ENCODE results near the gene SYT1. TPM values are rescaled to one million over a fixed set of nuclear protein-coding genes. Genes with fewer than 3 reads are reported as not detected.
A peak's percentile ranks its signal among the peaks of the same experiment; 100 is the strongest.

The SYT1 gene
- total RNA-seq, 1 experiment from 2014 or later, result 44.9 TPM

- DNase-seq (ENCODE audit: low read depth, low spot score), result no peak
These were observed 510.0 kb downstream of the SYT1 start for GRCh38 chr12:79374545-79374944.

More at GRCh38 chr12:79374545-79374944, 510.0 kb downstream of the SYT1 start:
- no peak overlapping the region for H3K4me2 ChIP-seq (ENCODE audit: low read length)
- H3K79me2 ChIP-seq (ENCODE audit: insufficient read depth, low read length), result no peaks in the 10 kb centered on the region
- intact Hi-C loops (cut with micrococcal nuclease), result loop anchor here (5.0 to 10.0 kb wide), 2 partner anchors 360 to 1372 kb away; no protein-coding TSS in a partner anchor
- ChIA-PET CTCF (interaction anchor here (0.9 to 1.4 kb wide), 2 partner anchors 11 to 34 kb away, joined by 3 to 5 read pairs; no protein-coding TSS in a partner anchor), RAD21 (ENCODE audit: low non-redundant PET in 1 of 2, low total read pairs in 2 of 2, uncharacterized antibody in 2 of 2, unreplicated experiment in 2 of 2) (no interaction called here), POLR2A (interaction anchor here (0.6 kb wide), 1 partner anchor 66 kb away, joined by 5 read pairs; no protein-coding TSS in a partner anchor)
- no peak overlapping the region for H3K27ac ChIP-seq (ENCODE audit: low read depth, low read length)
- no peaks in the 10 kb centered on the region for H3K36me3 ChIP-seq (ENCODE audit: control insufficient read depth in 1 of 2, insufficient read depth in 2 of 2, low read length in 2 of 2)
- no peaks in the 10 kb centered on the region for H3K9me3 ChIP-seq (ENCODE audit: control insufficient read depth in 1 of 2, insufficient read depth in 1 of 2, low read depth in 1 of 2, low read length in 2 of 2)
- H4K20me1 ChIP-seq (ENCODE audit: insufficient read depth), result no peaks in the 10 kb centered on the region
- ATAC-seq, result peak; percentile 59; the same call in 1 of the 2 replicates
- H2AFZ ChIP-seq (ENCODE audit: low read depth, low read length, poor library complexity, severe bottlenecking), result no peak overlapping the region
- H3K4me1 ChIP-seq (ENCODE audit: control insufficient read depth in 1 of 2, insufficient read depth in 2 of 2, low read length in 2 of 2), result no peaks in the 10 kb centered on the region
- H3K4me3 ChIP-seq (replicated peaks in 1 of 2; ENCODE audit: low read depth in 1 of 2, low read length in 2 of 2), result no peak overlapping the region
- H3K27me3 ChIP-seq (ENCODE audit: insufficient read depth, low read length), result no peaks in the 10 kb centered on the region
- TF ChIP-seq TCF7L2 (IDR thresholded peaks at IDR 0.05; ENCODE audit: borderline replicate concordance, extremely low read depth, insufficient read depth, insufficient read length) (no peak), ZFX (IDR thresholded peaks at IDR 0.05) (no peak), ZNF274 (IDR thresholded peaks at IDR 0.05; ENCODE audit: low read depth, low read length) (no peak), JUND (IDR thresholded peaks at IDR 0.05) (no peak), POLR2AphosphoS5 (IDR thresholded peaks at IDR 0.05; ENCODE audit: low read depth, low read length) (no peak), REST (IDR thresholded peaks at IDR 0.05; ENCODE audit: low read depth) (no peak), ELF1 (IDR thresholded peaks at IDR 0.05; ENCODE audit: borderline replicate concordance, low read depth) (no peak), POLR2A (IDR thresholded peaks at IDR 0.05; ENCODE audit: borderline replicate concordance, extremely low read depth, insufficient read depth, insufficient read length) (no peak), EZH2phosphoT487 (IDR thresholded peaks at IDR 0.05; ENCODE audit: borderline replicate concordance) (no peak), EZH2 (IDR thresholded peaks at IDR 0.05) (no peak)
- BruUV-seq (replicated peaks), result no TSS peak
- no peak overlapping the region for H3K9ac ChIP-seq (ENCODE audit: low read length)
- H3K9me2 ChIP-seq (ENCODE audit: insufficient read depth), result no peaks in the 10 kb centered on the region

Measured in HCT116 (cell line).